Stimulated activated CD8-positive, alpha-beta memory T cell treated with anti-CD3 and anti-CD28 coated beads, Interleukin-12 subunit alpha, Interleukin-12 subunit beta, amount 100 ng/mL, for 24 hours (primary cell): ENCODE measurements around the gene THYN1.
"Not testable (repeated sequence)": the region's sequence is repeated elsewhere in the genome, so short reads cannot be mapped to it uniquely, and the experiment has no call there.

ENCODE experiments used
- DNase-seq: peaks from one replicate; pipeline ENCODE4 v3.0.0-alpha.2; 2020; ENCODE audit errors: extremely low read depth

THYN1 gene

DNA sequence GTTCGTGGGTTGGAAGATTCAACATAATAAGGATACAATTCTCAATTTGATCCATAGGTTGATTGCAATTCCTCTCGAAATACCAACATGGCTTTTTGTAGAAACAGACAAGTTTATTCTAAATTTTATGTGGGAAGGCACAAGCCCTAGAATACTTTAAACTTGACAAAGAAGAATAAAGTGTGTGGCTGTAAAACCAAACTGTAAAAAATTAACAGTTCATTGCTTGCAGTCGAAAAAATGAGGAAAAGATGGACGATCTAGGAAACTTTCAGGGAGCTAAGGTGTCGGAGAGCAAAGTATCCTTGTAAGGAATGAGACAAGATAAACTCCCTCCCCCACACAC, 22.0 kb upstream of the THYN1 start:
- no peak for DNase-seq

DNA sequence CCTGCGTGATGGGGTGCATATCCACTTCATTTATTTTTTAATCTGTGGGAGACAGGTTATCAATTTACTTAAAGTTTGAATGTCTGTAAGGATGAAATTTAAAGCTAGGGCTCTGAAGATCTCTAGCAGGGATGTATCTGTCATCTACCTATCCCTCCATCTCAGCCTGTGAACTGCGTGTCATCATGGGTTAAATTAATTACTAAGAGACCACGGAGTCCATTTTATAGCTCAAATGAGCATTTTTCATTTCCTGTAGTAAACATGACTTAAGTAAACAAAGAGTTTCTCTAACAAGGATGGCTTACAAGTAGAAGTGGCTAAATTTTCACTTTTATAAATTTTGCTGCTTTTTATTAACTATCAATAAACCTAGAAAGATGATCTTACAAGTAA, 20.2 kb upstream of the THYN1 start:
- DNase-seq, result no peak

DNA sequence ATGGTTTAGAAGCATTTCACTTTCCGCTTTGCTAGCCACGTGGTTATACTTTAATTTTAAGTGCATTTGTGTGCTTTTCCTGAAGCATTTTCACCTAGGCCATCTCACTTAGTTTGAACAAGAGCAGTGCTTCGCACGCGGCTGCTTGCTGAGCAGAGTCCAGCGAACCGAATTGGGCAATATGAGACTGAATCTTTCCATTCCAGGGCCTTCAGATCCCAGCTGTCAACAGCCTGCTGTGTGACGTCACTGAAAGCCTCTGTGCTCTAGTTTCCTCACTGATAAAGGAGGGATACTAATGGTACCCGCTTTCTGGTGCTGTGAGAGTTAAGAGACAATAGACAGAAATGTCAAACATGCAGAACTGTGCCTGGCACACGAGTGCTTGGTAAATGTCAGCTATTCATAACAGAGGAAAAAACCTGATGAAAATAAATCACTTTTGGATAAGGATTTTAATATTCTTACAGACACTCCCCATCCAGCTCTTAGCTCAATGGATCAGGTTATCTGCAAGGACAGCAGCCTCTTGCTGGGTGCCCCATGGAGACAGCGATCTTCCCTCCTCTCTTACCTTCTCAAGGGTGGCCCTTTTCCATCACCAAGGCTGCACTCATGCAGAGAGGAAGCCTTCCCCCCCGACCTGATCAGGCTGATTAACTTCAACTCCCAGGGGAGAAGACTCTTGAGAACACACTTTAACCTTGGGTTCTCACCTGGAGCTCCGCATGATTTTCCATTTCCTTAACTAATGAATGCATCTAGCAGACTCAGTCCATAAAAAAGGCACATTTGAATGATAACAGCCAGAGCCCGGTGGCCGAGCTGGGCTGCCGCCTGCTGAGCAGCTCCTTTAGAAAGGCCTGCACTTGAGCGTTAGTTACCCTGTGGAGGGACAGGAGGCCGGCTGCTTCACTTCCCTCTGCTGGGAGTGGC, 19.5 kb upstream of the THYN1 start:
- no peak for DNase-seq

DNA sequence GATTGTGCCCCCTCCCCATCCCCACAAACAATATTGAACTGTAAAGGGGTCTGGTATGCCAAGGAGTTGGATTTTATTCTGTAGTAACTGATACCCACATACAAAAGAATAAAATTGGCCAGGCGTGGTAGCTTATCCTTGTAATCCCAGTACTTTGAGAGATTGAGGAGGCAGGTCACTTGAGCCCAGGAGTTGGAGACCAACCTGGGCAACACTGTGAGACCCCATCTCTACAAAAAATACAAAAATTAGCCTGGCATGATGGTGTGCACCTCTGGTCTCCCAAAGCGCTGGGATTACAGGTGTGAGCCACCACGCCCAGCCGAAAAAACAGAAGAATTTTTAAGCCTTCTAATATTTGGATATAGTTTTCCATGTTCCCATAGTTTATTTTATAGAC, 18.8 kb upstream of the THYN1 start:
- DNase-seq, result no peak

DNA sequence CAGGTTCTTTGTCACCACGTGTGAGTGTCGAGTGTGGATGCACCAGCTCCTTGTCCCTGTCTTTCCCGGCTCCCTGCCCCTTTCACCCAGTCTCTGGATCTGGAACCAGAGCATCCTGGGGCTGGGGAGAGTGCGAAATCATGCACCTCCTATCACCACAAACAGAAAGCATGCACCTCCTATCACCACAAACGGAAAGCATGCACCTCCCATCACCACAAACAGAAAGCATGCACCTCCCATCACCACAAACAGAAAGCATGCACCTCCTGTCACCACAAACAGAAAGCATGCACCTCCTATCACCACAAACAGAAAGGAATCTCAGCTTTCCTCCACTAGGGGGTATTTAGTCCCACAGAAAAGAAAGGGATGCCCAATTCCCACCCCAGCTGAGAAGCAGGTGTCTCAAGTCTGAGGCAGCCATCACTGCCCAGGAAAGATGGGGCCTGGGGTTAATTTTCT, 17.1 kb upstream of the THYN1 start:
- DNase-seq, result no peak

DNA sequence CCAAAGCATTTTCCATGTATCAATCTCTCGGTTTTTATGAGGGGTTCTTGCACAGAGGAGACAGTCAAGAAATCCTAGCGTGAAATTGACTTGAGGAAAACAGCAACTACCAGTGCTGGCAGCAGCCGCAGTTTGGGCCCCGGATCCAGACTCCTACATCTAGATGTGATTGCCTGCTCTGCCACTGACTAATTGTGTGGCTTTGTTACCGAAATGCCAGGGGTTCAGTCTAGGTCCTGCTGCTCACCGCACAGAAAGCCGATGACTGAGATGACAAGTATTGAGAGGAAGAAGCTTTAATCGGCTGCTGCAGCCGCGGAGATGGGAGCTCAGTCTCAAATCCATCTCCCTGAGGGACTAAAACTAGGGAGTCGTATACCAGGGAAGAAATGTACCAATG, 14.8 kb upstream of the THYN1 start:
- no peak for DNase-seq

DNA sequence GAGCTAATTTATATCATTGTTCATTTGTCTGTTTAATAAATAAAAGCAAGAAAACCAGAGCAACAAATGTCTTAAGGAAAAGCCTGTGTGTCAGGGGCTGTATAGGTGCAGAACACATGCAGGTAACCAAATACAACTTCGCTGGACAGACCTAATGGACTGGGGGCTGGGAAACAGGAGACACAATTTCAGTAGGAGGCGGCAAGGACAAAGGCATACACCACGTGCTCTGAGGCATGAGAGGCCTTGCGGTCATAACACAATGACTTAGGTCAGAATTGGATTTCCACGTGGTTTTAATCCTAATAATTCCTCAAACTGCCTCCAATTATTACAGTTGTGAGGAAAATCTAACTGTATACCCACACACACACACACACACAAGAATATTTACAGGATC, 14.3 kb upstream of the THYN1 start:
- no peak for DNase-seq

DNA sequence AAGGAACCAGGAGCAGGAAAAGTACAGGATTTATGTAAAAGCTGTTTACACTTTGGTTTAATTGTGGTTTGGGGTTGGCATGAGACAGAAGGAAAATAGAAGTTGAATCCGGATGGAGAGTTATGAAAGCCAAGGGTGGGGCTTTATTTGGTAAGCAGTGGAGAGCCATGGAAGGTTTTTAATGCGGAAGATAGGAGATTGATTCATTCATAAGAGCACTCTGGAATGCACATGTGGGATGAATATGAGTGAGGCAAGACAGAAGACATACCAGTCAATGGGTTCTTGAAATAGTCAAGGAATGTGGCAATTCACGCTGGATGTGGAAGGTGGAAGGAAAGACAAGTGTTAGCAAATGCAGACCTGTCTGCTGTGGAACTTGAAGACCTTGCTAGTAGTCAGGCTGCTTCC, 13.7 kb upstream of the THYN1 start:
- no peak for DNase-seq

DNA sequence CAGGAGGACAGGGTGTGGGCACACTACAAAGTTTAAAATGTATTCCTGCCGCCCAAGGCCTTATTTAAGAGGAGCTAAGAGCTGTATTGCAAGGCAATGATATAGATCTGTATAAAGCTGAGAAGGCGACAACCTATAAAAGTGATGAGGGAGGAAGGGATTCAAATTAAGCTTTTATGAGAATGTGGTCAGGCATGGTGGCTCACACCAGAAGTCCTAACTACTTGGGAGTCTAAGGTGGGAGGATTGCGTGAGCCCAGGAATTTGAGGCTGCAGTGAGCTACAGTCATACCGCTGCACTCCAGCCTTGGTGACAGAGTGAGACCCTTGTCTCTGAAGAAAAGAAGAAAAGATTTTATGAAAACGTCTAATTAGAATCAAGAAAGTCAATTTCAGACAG, 13.3 kb upstream of the THYN1 start:
- no peak for DNase-seq

DNA sequence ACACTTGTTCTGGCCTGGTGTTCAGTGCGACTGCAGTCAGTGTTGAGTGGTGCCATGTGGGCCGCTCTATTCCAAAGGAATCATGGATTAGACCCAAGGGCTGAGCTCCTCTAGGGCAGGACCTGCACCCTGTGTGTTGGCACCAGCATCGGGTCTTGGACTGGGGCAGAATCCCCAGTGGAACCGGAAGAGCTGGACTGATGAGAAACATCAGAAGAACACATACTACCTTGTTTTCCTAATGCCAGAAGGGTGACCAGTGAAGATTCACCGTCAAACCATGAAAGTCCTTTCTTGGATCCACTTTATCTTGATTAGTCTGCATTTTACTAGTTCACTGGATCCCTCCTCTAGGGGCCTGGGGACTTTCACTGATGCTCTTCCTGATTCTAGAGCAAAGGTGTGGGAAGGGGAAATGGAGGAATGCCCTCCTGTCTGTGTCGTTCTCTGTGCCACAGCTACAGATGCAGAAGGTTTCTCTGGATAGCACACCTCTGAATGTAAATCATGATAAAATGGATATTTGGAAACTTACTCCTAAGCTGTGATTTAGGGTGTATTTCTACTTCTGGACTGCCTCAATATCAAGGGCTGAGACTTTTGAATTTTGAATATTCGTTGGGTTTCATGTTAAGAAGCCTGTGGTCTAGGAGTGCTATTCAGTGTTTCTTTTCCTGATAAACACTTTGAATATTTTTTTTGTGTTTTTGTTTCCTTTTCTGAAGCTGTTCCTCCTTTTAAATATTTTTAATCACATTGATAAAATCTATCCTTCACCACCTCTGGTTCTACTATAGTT, 12.0 kb upstream of the THYN1 start:
- DNase-seq, result no peak

DNA sequence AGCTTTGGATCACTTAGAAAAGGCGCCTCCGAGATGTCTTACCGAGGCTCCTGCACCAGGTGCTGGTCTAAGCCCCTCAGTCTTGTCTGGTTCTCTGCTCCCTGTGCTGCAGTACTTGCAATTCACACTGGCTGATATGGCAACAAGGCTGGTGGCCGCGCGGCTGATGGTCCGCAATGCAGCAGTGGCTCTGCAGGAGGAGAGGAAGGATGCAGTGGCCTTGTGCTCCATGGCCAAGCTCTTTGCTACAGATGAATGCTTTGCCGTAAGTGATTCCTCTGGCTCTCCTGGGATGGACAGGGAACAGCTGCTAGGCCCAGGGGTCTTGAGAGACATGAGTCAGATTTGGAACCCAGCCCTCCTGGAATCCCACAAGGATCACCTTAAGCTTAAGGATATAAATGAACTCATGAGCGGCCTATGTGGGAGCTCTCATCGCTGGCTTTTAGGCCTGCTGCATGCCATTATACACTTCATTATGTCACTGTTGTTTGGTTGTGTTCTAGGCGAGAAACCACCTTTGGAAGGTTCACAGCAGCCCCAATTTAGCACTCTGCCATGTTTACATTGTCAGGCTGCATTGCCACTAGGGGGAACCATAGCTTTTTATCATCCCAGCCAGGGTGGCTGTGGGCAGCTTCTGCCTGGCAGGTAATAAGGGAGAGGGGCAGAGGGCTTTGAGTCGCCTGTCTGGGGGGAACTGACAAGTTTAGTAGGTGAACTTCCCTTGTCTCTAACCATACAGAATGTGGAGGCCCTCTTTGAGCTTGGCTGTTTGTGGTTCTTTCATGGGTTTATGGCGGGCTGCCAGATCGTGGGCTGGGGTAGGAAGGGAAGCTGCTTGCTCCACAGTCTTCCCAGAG, 8.7 kb upstream of the THYN1 start:
- no peak for DNase-seq

DNA sequence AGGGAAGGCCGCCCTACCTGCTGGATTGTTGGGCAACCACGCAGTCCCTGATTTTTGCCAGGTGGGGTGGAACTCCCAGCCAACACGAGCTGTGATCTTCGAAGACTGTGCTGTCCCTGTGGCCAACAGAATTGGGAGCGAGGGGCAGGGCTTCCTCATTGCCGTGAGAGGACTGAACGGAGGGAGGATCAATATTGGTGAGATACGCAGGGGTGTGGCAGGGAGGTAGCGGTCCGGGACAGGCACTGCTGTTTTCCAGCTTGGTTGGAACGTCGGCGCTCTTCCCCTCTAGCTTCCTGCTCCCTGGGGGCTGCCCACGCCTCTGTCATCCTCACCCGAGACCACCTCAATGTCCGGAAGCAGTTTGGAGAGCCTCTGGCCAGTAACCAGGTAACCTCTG, 7.8 kb upstream of the THYN1 start:
- DNase-seq, result no peak

DNA sequence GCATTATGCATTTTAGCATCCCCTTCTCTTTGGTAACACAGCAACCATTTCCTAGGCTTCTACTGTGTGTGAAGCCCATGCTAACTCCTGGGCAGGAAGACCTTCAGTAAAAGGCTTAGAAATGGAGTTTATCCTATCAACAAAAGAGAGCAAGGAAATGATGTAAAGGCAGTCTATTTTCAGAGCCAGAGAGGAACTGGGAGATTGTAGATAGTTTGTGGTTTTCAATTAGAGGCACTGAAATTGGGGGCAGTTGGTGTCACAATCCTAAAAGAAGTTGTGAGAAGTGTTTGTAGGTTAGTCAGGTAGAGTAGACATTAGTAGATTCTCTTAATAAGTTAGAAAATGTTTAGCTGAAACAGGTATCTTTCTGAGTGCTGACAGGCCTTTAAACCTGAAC, 7.4 kb upstream of the THYN1 start:
- no peak for DNase-seq

DNA sequence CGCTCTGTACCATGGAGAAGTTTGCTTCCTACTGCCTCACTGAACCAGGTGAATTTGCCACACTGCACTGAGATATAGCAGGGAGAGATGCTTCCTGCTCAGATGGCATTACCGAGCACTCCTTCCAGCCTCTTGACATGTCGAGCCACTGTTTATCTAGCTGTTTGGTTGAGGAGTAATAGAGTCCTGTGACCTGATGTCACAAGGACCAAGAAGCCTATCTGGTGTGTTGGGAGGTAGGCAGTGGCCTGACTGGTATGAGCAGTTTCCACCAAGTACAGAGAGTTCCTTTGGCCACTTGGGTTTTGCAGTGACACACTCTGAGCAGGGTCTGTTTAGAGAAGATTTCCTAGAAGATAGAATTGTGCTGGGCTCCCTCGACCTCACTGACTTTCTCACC, 5.4 kb upstream of the THYN1 start:
- DNase-seq, result no peak

DNA sequence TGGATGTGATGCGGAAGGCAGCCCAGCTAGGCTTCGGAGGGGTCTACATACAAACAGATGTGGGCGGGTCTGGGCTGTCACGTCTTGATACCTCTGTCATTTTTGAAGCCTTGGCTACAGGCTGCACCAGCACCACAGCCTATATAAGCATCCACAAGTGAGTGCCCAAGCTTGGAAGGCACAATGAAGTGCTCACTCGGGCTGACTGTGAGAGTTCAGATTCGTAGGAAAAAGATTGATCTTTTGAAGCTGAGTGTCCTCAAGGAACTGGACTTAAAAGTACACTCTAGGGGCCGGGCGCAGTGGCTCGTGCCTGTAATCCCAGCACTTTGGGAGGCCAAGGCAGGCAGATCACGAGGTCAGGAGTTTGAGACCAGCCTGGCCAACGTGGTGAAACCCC, 3.9 kb upstream of the THYN1 start:
- DNase-seq, result no peak

DNA sequence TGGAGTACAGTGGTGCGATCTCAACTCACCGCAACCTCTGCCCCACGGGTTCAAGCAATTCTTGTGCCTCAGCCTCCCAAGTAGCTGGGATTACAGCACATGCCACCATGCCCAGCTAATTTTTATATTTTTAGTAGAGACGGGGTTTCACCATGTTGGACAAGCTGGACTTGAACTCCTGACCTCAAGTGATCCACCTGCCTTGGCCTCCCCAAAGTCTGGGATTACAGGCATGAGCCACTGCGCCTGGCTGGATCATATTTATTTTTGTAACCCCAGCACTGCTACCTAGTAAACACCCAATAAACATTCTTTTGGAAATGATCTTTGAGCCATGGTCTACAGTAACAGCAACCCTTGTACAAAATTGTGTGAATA, 2.0 kb upstream of the THYN1 start:
- DNase-seq, result not testable (repeated sequence)

DNA sequence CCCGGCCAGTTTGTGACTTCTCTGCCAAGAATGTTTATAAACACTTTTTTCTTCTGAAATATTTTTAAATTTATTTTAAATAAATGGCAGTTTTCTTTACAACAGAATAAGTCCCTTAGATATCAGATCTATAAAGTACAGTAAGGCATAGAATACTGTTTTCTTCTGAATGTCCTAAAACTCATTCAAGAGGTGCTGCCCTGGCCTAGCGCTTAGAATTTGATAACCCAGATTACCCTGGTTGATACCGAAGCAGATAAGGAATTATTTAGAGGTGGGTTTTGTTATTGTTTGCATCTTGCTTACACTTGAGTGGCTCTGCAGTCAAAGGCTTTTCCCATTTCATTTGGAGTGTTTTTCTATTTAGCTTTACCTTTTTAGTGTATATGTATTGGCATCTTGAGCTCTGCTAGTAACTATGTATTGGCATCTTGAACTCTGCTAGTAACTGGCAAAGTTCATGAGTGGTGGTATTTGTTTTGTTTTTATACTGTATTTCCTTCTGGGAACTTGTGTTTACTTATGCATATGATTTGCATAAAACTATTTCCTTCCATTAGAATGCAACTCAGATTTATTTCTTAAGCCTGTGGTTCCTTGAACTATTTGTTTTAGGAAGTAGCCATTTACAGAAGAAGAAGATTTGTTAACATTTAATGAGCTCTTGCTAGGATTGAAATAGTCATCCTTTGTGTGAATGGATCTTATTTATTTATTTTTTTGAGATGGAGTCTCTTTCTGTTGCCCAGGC, 1.5 kb upstream of the THYN1 start:
- DNase-seq, result no peak

DNA sequence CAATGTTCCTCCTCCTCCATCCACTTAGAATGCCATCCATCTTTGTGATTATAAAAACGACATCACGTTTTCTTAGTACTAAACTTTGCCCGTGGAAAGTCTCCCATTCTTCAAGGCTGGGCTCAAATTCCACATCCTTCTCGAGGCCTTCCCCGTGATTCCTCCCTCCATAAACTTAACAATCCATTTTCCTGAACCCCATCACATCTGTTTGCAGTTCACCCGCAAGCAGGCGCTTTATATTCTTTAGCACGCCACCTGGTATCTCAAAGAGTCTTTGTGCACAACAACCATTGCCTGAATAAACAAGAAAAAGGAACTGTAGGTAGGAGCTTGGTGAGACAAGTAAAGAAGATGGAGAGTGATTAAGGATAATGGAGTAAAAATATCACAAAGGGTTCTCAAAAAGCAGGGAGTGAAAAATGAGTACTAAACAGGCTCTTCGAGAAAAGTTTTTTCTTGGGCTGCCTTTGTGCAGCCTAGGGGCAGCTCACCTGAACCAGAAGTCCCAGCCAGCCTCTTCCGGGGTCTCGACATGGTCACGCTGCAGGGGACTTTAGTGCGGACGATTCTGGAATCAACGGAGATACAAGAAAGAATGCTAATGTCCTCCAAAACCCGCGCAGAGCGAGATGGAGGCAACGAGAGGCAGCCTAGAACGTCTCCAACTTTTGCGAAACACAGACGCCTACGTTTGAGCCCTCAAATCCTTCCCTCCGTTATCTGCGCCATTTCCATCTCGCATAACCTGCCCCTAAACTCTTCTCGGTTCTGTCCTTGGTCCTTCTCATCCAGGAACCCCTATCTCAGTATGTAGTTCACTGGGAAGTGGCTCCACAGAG, 585 bp downstream of the THYN1 start:
- no peak for DNase-seq

DNA sequence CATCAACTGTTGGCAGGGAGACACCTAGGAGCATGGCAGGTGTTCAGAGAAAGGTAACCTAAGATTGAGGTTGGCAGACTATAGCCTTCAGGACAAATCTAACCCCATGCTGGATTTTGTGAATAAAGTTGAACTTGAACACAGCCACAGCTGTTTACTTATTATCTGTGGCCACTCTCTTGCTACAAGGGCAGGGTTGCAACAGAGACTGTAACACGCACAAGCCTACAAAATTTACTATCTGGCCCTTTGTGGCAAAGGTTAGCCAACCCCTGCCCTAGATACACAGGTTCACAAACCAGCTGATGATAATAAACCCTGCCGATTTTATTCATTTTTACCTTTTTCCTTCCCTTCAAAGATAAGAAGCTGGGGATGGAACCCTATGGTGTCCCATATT, 2.5 kb downstream of the THYN1 start:
- DNase-seq, result no peak

DNA sequence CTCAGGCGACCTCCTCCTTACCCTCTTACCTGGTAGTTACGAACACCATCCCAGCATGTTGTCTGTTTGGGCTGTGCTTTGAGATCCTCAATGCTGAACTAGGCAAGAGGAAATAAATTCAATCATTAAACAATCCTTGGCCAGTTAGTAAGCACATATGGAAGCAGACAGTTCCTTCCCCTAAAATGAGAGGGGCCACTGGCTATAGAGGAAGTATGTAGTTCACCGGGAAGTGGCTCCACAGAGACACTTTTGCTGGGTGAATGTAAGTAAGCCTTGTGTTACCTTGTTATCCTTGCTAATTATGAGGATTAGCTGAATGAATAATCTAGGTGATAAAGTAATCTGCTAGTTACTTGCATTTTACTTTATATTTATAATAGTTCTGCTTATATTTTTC, 2.9 kb downstream of the THYN1 start:
- DNase-seq, result no peak
